Neuron (in vitro differentiated cells): ENCODE measurements around the gene MYO1C.
"Not testable (repeated sequence)": the region's sequence is repeated elsewhere in the genome, so short reads cannot be mapped to it uniquely, and the experiment has no call there.

Source experiments
- H2AFZ ChIP-seq: one replicate; pipeline ENCODE4 v1.6.1; 2013; ENCODE audit warnings: low read depth, mild to moderate bottlenecking, inconsistent platforms, low read length, moderate library complexity
- H3K27me3 ChIP-seq: one replicate; pipeline ENCODE4 v1.6.1; 2013; ENCODE audit warnings: low read length; ENCODE audit not compliant: insufficient read depth
- H3K36me3 ChIP-seq: one replicate; pipeline ENCODE4 v1.6.1; 2013; ENCODE audit warnings: low read length; ENCODE audit not compliant: insufficient read depth
- H3K4me1 ChIP-seq: one replicate; pipeline ENCODE4 v1.6.1; 2013; ENCODE audit warnings: low read length; ENCODE audit not compliant: insufficient read depth
- H3K4me3 ChIP-seq: 2 replicates; pipeline ENCODE4 v1.5.1; 2013; ENCODE audit warnings: mild to moderate bottlenecking, low read length, moderate library complexity
- H3K9me3 ChIP-seq: one replicate; pipeline ENCODE4 v1.6.1; 2013; ENCODE audit warnings: low read length

The MYO1C gene, protein sequence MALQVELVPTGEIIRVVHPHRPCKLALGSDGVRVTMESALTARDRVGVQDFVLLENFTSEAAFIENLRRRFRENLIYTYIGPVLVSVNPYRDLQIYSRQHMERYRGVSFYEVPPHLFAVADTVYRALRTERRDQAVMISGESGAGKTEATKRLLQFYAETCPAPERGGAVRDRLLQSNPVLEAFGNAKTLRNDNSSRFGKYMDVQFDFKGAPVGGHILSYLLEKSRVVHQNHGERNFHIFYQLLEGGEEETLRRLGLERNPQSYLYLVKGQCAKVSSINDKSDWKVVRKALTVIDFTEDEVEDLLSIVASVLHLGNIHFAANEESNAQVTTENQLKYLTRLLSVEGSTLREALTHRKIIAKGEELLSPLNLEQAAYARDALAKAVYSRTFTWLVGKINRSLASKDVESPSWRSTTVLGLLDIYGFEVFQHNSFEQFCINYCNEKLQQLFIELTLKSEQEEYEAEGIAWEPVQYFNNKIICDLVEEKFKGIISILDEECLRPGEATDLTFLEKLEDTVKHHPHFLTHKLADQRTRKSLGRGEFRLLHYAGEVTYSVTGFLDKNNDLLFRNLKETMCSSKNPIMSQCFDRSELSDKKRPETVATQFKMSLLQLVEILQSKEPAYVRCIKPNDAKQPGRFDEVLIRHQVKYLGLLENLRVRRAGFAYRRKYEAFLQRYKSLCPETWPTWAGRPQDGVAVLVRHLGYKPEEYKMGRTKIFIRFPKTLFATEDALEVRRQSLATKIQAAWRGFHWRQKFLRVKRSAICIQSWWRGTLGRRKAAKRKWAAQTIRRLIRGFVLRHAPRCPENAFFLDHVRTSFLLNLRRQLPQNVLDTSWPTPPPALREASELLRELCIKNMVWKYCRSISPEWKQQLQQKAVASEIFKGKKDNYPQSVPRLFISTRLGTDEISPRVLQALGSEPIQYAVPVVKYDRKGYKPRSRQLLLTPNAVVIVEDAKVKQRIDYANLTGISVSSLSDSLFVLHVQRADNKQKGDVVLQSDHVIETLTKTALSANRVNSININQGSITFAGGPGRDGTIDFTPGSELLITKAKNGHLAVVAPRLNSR

DNA sequence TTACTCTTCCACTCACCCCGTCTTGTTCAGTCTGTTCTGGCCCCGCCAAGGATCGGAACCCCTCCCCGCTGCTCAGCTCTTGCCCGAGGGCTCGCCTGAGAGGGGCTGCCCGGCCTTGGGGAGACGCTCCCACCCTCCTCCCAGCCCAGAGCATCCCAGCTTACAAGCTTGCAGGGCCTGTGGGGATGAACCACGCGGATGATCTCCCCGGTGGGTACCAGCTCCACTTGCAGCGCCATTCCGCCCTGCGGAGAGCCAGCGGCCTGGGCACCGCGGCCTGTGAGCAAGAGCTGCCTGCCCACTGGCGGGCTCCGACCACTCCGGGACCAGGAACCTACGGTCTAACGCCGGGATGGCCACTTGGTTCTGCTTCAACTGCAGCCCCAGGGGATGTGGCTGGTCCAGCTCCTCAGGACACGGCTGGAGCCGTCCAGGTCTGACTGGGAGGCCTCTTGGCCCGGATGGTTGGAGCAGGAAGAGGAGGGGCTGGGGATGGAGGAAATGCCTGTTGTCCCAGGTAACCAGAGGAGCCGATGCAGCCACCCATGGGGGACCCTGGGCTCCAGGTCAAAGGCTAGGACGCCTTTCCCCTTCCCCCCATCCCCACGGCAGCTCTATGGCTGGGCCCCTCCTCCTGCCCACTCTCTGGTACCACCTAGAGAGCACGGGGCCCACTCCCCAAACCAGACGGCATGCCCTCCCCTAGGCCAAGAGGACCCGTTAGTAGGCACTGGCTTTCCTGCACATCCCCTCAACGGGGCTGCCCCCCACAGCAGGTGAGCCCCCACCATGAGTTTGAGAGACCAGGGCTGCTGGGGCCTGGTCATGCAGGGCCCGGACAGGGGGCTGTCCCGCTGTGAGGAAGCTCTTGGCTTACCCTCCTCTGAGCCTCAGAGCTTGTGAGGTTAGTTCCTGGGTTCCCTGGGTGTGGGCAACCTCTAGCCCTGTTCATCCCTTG lies at the start of gene MYO1C:
TSS of gene MYO1C (minus strand) at position 438 of the 958 bp plus-strand sequence. CDS start at position 239, 199 bp downstream.
- peaks cover 8% of the 10 kb centered on the region for H3K36me3 ChIP-seq
- no peaks in the 10 kb centered on the region for H3K9me3 ChIP-seq
- peak within 1 kb of the TSS; percentile 66 for H3K4me3 ChIP-seq
- peaks cover 17% of the 10 kb centered on the region for H3K4me1 ChIP-seq
- peak within 1 kb of the TSS; percentile 21 for H2AFZ ChIP-seq
- no peaks in the 10 kb centered on the region for H3K27me3 ChIP-seq

DNA sequence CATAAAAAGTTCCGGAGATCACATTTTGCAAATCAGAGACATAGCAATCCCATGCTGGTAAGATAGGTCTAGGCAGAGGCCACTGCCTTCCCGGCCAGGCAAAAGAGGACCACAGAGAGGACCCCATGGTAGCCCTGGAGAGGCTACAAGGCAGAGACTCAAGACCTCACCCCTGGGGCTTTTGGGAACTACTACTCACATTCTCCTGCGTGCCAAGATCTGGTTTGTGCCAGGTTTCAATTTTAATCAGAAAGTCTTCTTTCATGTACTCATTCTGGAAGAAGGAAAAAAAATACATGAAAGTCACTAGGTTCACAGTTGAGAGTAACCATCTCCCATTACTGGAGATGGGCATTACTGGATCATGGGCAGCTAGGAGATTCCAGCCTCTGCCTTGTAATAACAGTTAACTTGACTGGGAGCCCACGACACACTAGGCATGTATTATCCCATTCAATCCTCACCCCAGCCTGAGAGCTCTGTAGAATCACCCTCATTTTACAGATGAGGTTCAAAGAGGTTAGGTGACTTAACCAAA lies 49.0 kb upstream of the MYO1C start:
- Histone ChIP-seq H3K4me3 (no peak overlapping the region), H3K4me1 (no peaks in the 10 kb centered on the region), H3K9me3 (no peaks in the 10 kb centered on the region), H3K36me3 (peaks cover 62% of the 10 kb centered on the region), H3K27me3 (no peaks in the 10 kb centered on the region), H2AFZ (no peak overlapping the region)

DNA sequence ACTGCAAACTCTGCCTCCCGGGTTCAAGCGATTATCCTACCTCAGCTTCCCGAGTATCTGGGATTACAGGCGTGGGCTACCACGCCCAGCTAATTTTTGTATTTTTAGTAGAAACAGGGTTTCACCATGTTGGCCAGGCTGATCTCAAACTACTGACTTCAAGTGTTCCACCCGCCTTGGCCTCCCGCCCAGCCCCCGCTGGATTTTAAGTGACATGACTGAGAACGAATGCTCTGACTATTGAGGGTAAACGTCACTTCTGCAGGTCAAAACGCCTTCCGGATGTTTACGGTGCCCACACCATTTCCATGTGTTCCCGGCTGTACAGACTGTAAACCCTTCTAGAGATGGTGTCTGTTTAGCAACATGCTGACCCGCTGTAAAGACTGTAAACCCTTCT lies 47.3 kb upstream of the MYO1C start:
- H2AFZ ChIP-seq = no peak overlapping the region
- H3K36me3 ChIP-seq = peaks cover 64% of the 10 kb centered on the region
- H3K9me3 ChIP-seq = no peaks in the 10 kb centered on the region
- no peaks in the 10 kb centered on the region for H3K4me1 ChIP-seq
- no peak overlapping the region for H3K4me3 ChIP-seq
- H3K27me3 ChIP-seq = no peaks in the 10 kb centered on the region

GRCh38 chr17:1535737-1536136 lies 43.3 kb upstream of the MYO1C start:
- Histone ChIP-seq H3K9me3 (no peaks in the 10 kb centered on the region), H3K36me3 (peaks cover 75% of the 10 kb centered on the region), H3K4me3 (no peak overlapping the region), H3K4me1 (no peaks in the 10 kb centered on the region), H2AFZ (no peak overlapping the region), H3K27me3 (no peaks in the 10 kb centered on the region)

- Histone ChIP-seq H3K9me3 (no peaks in the 10 kb centered on the region), H2AFZ (no peak overlapping the region), H3K27me3 (no peaks in the 10 kb centered on the region), H3K36me3 (peaks cover 66% of the 10 kb centered on the region), H3K4me1 (no peaks in the 10 kb centered on the region), H3K4me3 (no peak overlapping the region)
Observed at GRCh38 chr17:1533661-1534325, 41.3 kb upstream of the MYO1C start.

- no peaks in the 10 kb centered on the region for H3K27me3 ChIP-seq
- H3K36me3 ChIP-seq = peaks cover 65% of the 10 kb centered on the region
- H3K4me3 ChIP-seq = no peak overlapping the region
- no peaks in the 10 kb centered on the region for H3K9me3 ChIP-seq
- no peak overlapping the region for H2AFZ ChIP-seq
- no peaks in the 10 kb centered on the region for H3K4me1 ChIP-seq
Observed at GRCh38 chr17:1532836-1533602, 40.5 kb upstream of the MYO1C start.

DNA sequence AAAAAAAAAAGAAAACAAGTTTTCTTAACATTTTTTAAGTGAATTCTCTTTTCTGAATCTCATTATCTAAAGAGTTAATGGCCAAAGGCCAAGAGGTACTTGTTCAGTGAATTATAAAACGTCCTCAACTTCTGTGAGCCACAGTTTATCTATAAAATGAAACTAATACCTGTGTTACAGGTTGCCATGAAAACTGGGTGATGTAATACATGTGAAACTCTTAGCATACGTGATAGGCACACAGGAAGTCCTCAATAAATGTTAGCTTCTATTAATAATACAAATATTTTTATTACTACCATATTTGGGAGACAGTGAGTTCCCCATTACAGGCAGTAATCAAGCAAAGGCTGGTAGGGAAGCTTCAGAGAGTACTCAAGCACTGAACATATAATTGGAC lies 37.4 kb upstream of the MYO1C start:
- no peaks in the 10 kb centered on the region for H3K9me3 ChIP-seq
- H3K4me1 ChIP-seq = no peaks in the 10 kb centered on the region
- H3K36me3 ChIP-seq = peaks cover 59% of the 10 kb centered on the region
- H3K4me3 ChIP-seq = no peak overlapping the region
- H2AFZ ChIP-seq = no peak overlapping the region
- H3K27me3 ChIP-seq = no peaks in the 10 kb centered on the region

DNA sequence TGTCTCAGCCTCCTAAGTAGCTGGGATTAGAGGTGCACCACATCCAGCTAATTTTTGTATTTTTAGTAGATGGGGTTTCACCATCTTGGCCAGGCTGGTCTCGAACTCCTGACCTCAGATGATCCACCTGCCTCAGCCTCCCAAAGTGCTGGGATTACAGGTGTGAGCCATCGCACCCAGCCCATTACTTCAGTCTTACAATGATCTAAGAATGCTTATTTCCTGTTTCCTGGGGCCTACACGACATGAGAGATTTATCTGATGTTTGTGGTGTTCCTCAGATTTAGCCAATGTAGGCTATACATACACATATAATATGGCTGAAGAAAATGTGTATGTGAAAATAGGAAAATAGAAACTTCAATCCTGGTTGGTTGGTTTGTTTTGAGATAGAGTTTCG lies 34.4 kb upstream of the MYO1C start:
- H3K36me3 ChIP-seq = peaks cover 39% of the 10 kb centered on the region
- H3K4me1 ChIP-seq, H3K27me3 ChIP-seq, H3K9me3 ChIP-seq, H2AFZ ChIP-seq, H3K4me3 ChIP-seq: not testable (repeated sequence)

- Histone ChIP-seq H3K9me3 (no peaks in the 10 kb centered on the region), H3K4me1 (peaks cover 2% of the 10 kb centered on the region), H3K4me3 (no peak overlapping the region), H3K36me3 (peaks cover 36% of the 10 kb centered on the region), H3K27me3 (no peaks in the 10 kb centered on the region), H2AFZ (no peak overlapping the region)
Observed at GRCh38 chr17:1522626-1523025, 30.1 kb upstream of the MYO1C start.

DNA sequence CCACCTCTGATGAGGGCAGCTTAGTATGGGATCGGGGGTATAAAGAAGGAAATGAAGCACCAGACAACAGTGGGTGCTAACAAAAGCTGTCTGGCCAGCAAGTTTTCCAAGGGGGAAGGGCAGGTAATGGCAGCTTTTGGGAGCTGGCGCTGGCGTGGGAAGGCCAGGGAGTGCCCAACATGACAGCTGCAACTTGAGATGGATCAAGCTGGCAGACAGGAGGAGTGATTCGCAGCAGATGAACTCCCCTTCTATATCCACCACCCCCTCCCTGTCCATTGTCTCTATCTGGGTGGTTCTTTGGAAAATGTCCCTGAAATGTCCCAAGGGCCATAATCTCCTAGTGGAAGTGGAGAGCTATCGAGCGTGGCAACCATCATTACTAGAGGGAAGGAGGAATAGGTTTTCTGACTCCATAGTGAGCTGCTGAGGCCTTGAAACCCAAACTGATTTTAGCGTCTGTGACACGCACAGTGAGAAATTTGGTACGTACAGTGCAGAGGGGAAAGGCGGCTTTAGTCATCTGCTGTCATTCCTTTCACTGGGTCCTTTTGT lies 28.7 kb upstream of the MYO1C start:
- H3K9me3 ChIP-seq = no peaks in the 10 kb centered on the region
- no peak overlapping the region for H3K4me3 ChIP-seq
- H3K4me1 ChIP-seq = peaks cover 5% of the 10 kb centered on the region
- no peak overlapping the region for H2AFZ ChIP-seq
- no peaks in the 10 kb centered on the region for H3K27me3 ChIP-seq
- H3K36me3 ChIP-seq = peaks cover 33% of the 10 kb centered on the region

- peaks cover 10% of the 10 kb centered on the region for H3K4me1 ChIP-seq
- H2AFZ ChIP-seq = no peak overlapping the region
- no peaks in the 10 kb centered on the region for H3K27me3 ChIP-seq
- H3K4me3 ChIP-seq = no peak overlapping the region
- H3K9me3 ChIP-seq = no peaks in the 10 kb centered on the region
- peaks cover 28% of the 10 kb centered on the region for H3K36me3 ChIP-seq
Observed at GRCh38 chr17:1519678-1520077, 27.2 kb upstream of the MYO1C start.
